Large intestine (tissue), 3 donors: ENCODE results near the gene SLC23A2. TPM values are rescaled to one million over a fixed set of nuclear protein-coding genes. Genes with fewer than 3 reads are reported as not detected.
"Not testable (repeated sequence)": the region's sequence is repeated elsewhere in the genome, so short reads cannot be mapped to it uniquely, and the experiment has no call there.

Experiments
- DNase-seq, 2 donors: peaks; one replicate each; pipeline versions ENCODE4 v3.0.0 to v3.0.0-alpha.2; 2013
- H3K27ac ChIP-seq: one replicate; pipeline ENCODE4 v1.5.1; 2013; ENCODE audit warnings: low read length
- H3K27me3 ChIP-seq: 2 replicates; pipeline ENCODE4 v1.6.1; 2013; ENCODE audit warnings: low read length; ENCODE audit not compliant: control insufficient read depth, insufficient read depth
- H3K36me3 ChIP-seq: 2 replicates; pipeline ENCODE4 v1.6.1; 2013; ENCODE audit warnings: low read length; ENCODE audit not compliant: control insufficient read depth, insufficient read depth
- H3K4me1 ChIP-seq: one replicate; pipeline ENCODE4 v1.6.1; 2013; ENCODE audit warnings: low read length; ENCODE audit not compliant: control insufficient read depth, insufficient read depth
- H3K4me3 ChIP-seq: one replicate; pipeline ENCODE4 v1.5.1; 2013; ENCODE audit warnings: low read length
- H3K9me3 ChIP-seq: one replicate; pipeline ENCODE4 v1.6.1; 2013; ENCODE audit warnings: mild to moderate bottlenecking, low read depth, low read length, moderate library complexity; ENCODE audit not compliant: control insufficient read depth
- WGBS: methylation state at CpG from one replicate; pipeline ENCODE4 v1.1.5; 2013; ENCODE audit warnings: low lambda C conversion rate; ENCODE audit not compliant: insufficient coverage; 5-methylcytosine and 5-hydroxymethylcytosine counted together
- polyA plus RNA-seq: library from polyadenylated mRNA; unstranded; fragments of 120-200 nt; gene quantifications from one replicate; pipeline ENCODE4 v1.2.1, GENCODE V29; 2013

SLC23A2 gene
- polyA plus RNA-seq, 1 donor = 11.3 TPM

GRCh38 chr20:4891190-4891763 is 110.0 kb downstream of the SLC23A2 start:
- no peak overlapping the region for H3K27ac ChIP-seq
- no peaks in the 10 kb centered on the region for H3K27me3 ChIP-seq
- no peak overlapping the region for H3K4me3 ChIP-seq
- H3K36me3 ChIP-seq = peaks cover 8% of the 10 kb centered on the region
- WGBS = no CpG with 5 or more reads among the region's 7 CpGs
- DNase-seq = no peak
- H3K4me1 ChIP-seq = no peaks in the 10 kb centered on the region
- H3K9me3 ChIP-seq = no peaks in the 10 kb centered on the region

DNA sequence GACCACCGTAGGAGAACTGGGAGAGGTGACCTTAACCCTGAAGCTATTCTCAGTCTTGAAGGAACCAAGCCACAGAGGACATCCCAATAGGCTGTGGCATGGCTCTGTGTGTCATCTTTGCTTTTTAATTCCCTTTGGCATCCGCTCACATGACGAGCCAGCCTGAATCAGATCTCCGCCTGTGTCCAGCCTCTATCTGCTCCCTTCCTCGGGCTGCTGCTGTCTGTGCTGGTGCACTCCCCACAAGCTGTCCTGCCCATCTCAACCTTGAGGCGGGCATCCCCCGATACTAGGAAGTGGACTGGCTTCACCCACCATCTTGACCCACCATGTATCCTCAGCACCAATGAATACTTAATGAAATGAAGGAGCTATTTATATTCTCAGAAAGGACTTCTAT is 111.9 kb downstream of the SLC23A2 start:
- WGBS = no CpG with 5 or more reads among the region's 7 CpGs

GRCh38 chr20:4887586-4887985 is 113.7 kb downstream of the SLC23A2 start:
- no peak for DNase-seq
- Histone ChIP-seq H3K27me3 (no peaks in the 10 kb centered on the region), H3K4me3 (no peak overlapping the region), H3K36me3 (peaks cover 19% of the 10 kb centered on the region), H3K27ac (no peak overlapping the region), H3K9me3 (no peaks in the 10 kb centered on the region), H3K4me1 (no peaks in the 10 kb centered on the region)
- WGBS = no CpG with 5 or more reads among the region's 11 CpGs

More for the DNA sequence above, 111.9 kb downstream of the SLC23A2 start:
- Histone ChIP-seq H3K27me3 (no peaks in the 10 kb centered on the region), H3K4me1 (no peaks in the 10 kb centered on the region), H3K4me3 (no peak overlapping the region), H3K27ac (no peak overlapping the region), H3K9me3 (no peaks in the 10 kb centered on the region), H3K36me3 (peaks cover 11% of the 10 kb centered on the region)
- no peak for DNase-seq

GRCh38 chr20:4886771-4887527 is 114.4 kb downstream of the SLC23A2 start:
- no peaks in the 10 kb centered on the region for H3K4me1 ChIP-seq
- 100% methylated on average over 2 of the region's 8 CpGs for whole genome bisulfite sequencing
- no peak overlapping the region for H3K27ac ChIP-seq
- H3K36me3 ChIP-seq = peaks cover 19% of the 10 kb centered on the region
- DNase-seq = no peak
- no peak overlapping the region for H3K4me3 ChIP-seq
- no peaks in the 10 kb centered on the region for H3K9me3 ChIP-seq
- no peaks in the 10 kb centered on the region for H3K27me3 ChIP-seq

- H3K27ac ChIP-seq = no peak overlapping the region
- H3K4me1 ChIP-seq = no peaks in the 10 kb centered on the region
- H3K36me3 ChIP-seq = peaks cover 19% of the 10 kb centered on the region
- no peaks in the 10 kb centered on the region for H3K9me3 ChIP-seq
- no peak for DNase-seq
- no peaks in the 10 kb centered on the region for H3K27me3 ChIP-seq
- WGBS = no CpG with 5 or more reads among the region's 8 CpGs
- no peak overlapping the region for H3K4me3 ChIP-seq
Observed at GRCh38 chr20:4885877-4886276, 115.4 kb downstream of the SLC23A2 start.

GRCh38 chr20:4883546-4883945 is 117.8 kb downstream of the SLC23A2 start:
- Histone ChIP-seq H3K36me3 (peaks cover 13% of the 10 kb centered on the region), H3K9me3 (no peaks in the 10 kb centered on the region), H3K4me3 (no peak overlapping the region), H3K27me3 (no peaks in the 10 kb centered on the region), H3K27ac (no peak overlapping the region), H3K4me1 (no peaks in the 10 kb centered on the region)
- no CpG with 5 or more reads among the region's 7 CpGs for WGBS
- no peak for DNase-seq

DNA sequence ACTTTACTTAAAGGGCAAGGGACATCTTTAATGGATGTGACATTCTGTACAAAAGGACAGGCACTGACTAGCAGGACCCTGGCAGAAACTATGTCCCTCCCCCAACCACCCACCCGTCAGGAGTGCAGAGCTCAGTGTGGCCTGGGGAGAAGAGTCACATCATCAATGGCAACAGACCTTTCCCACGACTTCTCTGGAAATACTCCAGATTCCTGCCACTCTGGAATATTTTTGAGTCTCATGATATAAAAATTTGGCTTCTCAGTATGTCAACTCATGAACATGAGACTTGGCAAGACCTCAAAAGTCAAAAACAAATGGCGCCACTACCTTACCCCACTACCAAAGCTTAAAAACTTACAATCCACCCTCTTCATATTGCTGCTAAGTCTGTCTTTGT is 118.3 kb downstream of the SLC23A2 start:
- H3K27ac ChIP-seq = no peak overlapping the region
- H3K4me3 ChIP-seq = no peak overlapping the region
- no peaks in the 10 kb centered on the region for H3K9me3 ChIP-seq
- no peaks in the 10 kb centered on the region for H3K27me3 ChIP-seq
- H3K4me1 ChIP-seq = no peaks in the 10 kb centered on the region
- peaks cover 13% of the 10 kb centered on the region for H3K36me3 ChIP-seq
- DNase-seq = no peak
- 100% methylated on average over 1 of the region's 3 CpGs for WGBS

- Histone ChIP-seq H3K4me3 (no peak overlapping the region), H3K9me3 (no peaks in the 10 kb centered on the region), H3K4me1 (no peaks in the 10 kb centered on the region), H3K36me3 (peaks cover 13% of the 10 kb centered on the region), H3K27ac (no peak overlapping the region), H3K27me3 (no peaks in the 10 kb centered on the region)
- no peak for DNase-seq
- WGBS = 95% methylated on average over 4 of the region's 9 CpGs
Observed at GRCh38 chr20:4881006-4881730, 120.1 kb downstream of the SLC23A2 start.

DNA sequence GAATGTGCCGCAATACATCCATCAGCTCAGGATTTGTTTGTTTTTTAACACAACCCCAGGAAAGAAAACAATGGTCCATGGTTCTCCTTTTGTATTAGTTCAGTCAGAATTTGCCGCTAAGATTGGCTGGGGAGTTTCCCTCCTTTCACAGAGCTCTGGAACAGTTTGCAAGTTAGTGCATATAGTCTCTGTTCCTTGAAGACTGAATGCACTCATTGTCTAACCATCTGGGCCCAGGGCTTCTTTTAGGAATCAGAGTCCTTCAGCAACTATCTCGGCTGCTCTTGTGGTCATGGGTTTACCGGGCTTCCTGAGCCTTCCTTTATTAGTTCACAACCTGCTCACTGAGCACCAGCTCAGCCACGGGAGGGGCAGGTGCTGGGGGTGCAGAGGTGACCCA is 121.3 kb downstream of the SLC23A2 start:
- Histone ChIP-seq H3K27ac (no peak overlapping the region), H3K4me3 (no peak overlapping the region), H3K36me3 (peaks cover 16% of the 10 kb centered on the region), H3K4me1 (no peaks in the 10 kb centered on the region), H3K9me3 (no peaks in the 10 kb centered on the region), H3K27me3 (no peaks in the 10 kb centered on the region)
- DNase-seq = no peak
- WGBS = no CpG with 5 or more reads among the region's 5 CpGs

DNA sequence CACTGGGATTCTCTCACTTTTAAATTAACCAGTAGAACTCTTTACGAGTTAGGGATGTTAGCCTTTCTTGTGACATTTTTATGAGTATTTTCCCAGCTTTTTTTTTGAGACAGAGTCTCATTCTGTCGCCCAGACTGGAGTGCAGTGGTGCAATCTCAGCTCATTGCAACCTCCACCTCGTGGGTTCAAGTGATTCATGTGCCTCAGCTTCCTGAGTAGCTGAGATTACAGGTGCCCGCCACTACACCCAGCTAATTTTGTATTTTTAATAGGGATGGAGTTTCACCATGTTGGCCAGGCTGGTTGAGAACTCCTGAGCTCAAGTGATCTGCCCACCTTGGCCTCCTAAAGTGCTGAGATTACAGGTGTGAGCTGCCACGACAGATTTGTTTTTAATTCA is 123.2 kb downstream of the SLC23A2 start:
- H3K36me3 ChIP-seq = peaks cover 21% of the 10 kb centered on the region
- not testable (repeated sequence) for H3K27me3 ChIP-seq, H3K4me1 ChIP-seq, H3K9me3 ChIP-seq, H3K4me3 ChIP-seq, DNase-seq, H3K27ac ChIP-seq
- WGBS = no CpG with 5 or more reads among the region's 5 CpGs
